ENCODE data around the gene NSUN4. TPM values are rescaled to one million over a fixed set of nuclear protein-coding genes. Genes with fewer than 3 reads are reported as not detected.
"Not testable (repeated sequence)": the region's sequence is repeated elsewhere in the genome, so short reads cannot be mapped to it uniquely, and the experiment has no call there.

NSUN4 gene
- total RNA-seq, 3 donors from 2014 or later: 18.5 to 20.6 (median 20.5) TPM

- not testable (repeated sequence) for DNase-seq
These were observed 10.8 kb upstream of the NSUN4 start for GRCh38 chr1:46329807-46330206.

GRCh38 chr1:46330381-46330780 lies 10.2 kb upstream of the NSUN4 start:
- ATAC-seq; intact Hi-C loops (cut with DNase I, micrococcal nuclease): not testable (repeated sequence)

More at GRCh38 chr1:46329807-46330206, 10.8 kb upstream of the NSUN4 start:
- H3K36me3 ChIP-seq (ENCODE audit: low read depth); H3K9me3 ChIP-seq; H3K4me1 ChIP-seq (ENCODE audit: low read depth); intact Hi-C loops (cut with DNase I, micrococcal nuclease); ATAC-seq; H3K4me3 ChIP-seq: not testable (repeated sequence)

GRCh38 chr1:46331786-46332540 lies 8.6 kb upstream of the NSUN4 start:
- H3K4me3 ChIP-seq; DNase-seq; H3K36me3 ChIP-seq (ENCODE audit: low read depth); intact Hi-C loops (cut with DNase I, micrococcal nuclease); H3K4me1 ChIP-seq (ENCODE audit: low read depth); H3K9me3 ChIP-seq; ATAC-seq: not testable (repeated sequence)

More at GRCh38 chr1:46330381-46330780, 10.2 kb upstream of the NSUN4 start:
- H3K9me3 ChIP-seq; DNase-seq; H3K4me1 ChIP-seq (ENCODE audit: low read depth); H3K36me3 ChIP-seq (ENCODE audit: low read depth); H3K4me3 ChIP-seq: not testable (repeated sequence)

GRCh38 chr1:46333300-46334029 lies 7.1 kb upstream of the NSUN4 start:
- ATAC-seq (peak; percentile 91), DNase-seq (peak in 1 of 3 donors; percentile 47)
- Histone ChIP-seq H3K4me3 (no peak overlapping the region), H3K9me3 (no peaks in the 10 kb centered on the region), H3K4me1 (ENCODE audit: low read depth) (no peaks in the 10 kb centered on the region), H3K36me3 (ENCODE audit: low read depth) (no peaks in the 10 kb centered on the region)
- intact Hi-C loops (cut with DNase I, micrococcal nuclease): no loop called here
- no peak for TF ChIP-seq CTCF (IDR thresholded peaks at IDR 0.05)

GRCh38 chr1:46334030-46334384 lies 6.6 kb upstream of the NSUN4 start:
- Histone ChIP-seq H3K4me1 (ENCODE audit: low read depth) (no peaks in the 10 kb centered on the region), H3K36me3 (ENCODE audit: low read depth) (no peaks in the 10 kb centered on the region), H3K4me3 (no peak overlapping the region), H3K9me3 (no peaks in the 10 kb centered on the region)
- no peak for TF ChIP-seq CTCF (IDR thresholded peaks at IDR 0.05)
- ATAC-seq (no peak), DNase-seq (no peak)
- intact Hi-C loops (cut with DNase I, micrococcal nuclease): no loop called here

GRCh38 chr1:46335081-46335480 lies 5.5 kb upstream of the NSUN4 start:
- no peaks in the 10 kb centered on the region for H3K36me3 ChIP-seq (ENCODE audit: low read depth)

GRCh38 chr1:46337409-46337808 lies 3.2 kb upstream of the NSUN4 start:
- H3K4me3 ChIP-seq; intact Hi-C loops (cut with DNase I, micrococcal nuclease); H3K4me1 ChIP-seq (ENCODE audit: low read depth); H3K9me3 ChIP-seq; ATAC-seq; H3K36me3 ChIP-seq (ENCODE audit: low read depth); DNase-seq: not testable (repeated sequence)

More at GRCh38 chr1:46335081-46335480, 5.5 kb upstream of the NSUN4 start:
- Histone ChIP-seq H3K4me1 (ENCODE audit: low read depth) (no peaks in the 10 kb centered on the region), H3K4me3 (no peak overlapping the region), H3K9me3 (no peaks in the 10 kb centered on the region)
- TF ChIP-seq CTCF (IDR thresholded peaks at IDR 0.05): no peak
- intact Hi-C loops (cut with DNase I, micrococcal nuclease): no loop called here
- ATAC-seq: no peak
- DNase-seq: no peak

Measured in mucosa of descending colon (tissue), 3 donors.